Measurements from ENCODE around the gene SEC16A.

The SEC16A gene

GRCh38 chr9:136399176-136400037 is 83.4 kb downstream of the SEC16A start:
- no peak for DNase-seq

DNA sequence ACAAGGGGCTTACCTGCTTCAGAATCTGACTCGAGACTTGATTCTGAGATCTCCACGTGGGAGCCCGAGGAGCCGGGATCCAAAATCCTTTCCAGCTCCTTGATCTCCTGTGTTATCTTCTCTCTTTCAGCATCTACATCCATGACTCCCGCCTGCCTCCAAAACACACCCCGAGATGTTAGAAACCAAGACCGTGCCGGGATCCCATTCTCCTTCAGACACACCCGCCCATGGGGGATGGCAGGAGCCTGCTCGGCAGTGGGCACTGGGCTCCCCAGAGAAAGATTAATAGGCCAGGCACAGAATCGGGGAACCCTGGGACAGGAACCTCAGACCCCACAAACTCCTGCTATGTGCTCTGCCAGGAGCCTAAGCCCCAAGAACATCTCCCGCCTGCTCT is 84.6 kb downstream of the SEC16A start:
- DNase-seq = no peak

DNA sequence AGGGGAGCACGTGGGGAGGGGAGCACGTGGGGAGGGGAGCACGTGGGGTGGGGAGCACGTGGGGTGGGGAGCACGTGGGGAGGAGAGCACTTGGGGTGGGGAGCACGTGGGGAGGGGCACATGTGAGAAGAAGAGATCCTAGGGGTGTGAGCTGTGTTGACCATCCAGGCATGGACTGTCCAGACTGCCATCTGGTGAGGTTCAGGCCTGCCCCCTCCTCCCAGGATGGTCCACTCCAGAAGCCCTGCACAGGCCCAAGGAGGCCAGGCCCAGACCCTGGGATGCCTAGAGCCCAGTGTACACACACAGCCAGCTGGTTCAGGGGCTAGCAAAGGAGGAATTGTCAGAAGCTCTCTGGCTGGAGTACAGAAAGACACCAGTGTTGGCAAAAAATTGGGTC is 85.2 kb downstream of the SEC16A start:
- no peak for DNase-seq

GRCh38 chr9:136396219-136396515 is 86.7 kb downstream of the SEC16A start:
- DNase-seq = no peak

GRCh38 chr9:136395345-136396218 is 87.3 kb downstream of the SEC16A start:
- DNase-seq = no peak

DNA sequence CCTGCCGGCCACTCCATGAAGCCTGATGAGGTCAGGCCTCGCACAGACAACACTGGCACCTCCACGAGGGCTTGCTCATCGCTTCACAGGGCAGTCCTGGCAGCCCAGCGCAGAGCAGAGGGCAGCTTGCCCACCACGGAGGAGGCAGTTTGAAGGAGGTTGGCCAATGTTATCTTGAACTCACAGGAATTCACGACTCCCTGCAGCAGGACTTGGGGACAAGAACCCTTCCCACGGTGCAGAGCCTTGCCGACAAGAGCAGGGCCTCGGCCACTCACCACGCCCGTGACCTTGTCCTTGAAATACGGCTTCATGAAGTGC is 87.9 kb downstream of the SEC16A start:
- DNase-seq = no peak

DNA sequence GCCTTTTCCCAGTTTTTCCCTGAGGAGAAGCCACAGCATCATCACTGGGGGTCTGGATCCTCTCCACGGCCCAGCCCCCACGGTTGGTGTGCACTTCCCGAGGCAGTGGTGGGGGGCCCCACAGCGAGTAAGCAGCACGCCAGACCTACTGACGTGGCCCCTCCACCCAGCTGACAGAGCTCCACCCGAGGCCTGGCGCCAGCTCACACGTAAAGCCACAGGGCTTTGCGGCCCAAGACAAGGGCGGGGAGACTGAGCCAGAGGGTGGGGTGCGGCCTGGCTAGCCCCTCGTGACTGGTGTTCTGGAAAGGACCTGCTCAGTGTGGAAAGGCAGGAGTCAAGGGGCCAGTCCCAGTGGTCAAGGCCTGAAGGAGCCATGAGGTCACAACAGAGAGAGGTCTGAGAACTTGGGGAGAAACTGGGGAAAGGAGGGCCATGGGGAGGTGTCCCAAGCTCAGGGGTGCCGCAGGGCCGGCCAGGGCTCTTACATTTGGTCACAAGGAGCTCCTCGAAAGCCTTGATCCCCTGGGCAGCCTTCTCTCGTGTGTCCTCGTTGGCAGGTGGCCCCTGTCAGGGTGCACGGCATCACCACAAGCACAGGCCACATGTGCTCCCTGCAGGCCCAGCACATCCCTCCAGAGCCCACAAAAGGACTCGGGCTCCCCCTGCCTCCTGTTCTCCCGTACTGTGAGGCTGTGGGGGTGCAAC is 88.4 kb downstream of the SEC16A start:
- no peak for DNase-seq

DNA sequence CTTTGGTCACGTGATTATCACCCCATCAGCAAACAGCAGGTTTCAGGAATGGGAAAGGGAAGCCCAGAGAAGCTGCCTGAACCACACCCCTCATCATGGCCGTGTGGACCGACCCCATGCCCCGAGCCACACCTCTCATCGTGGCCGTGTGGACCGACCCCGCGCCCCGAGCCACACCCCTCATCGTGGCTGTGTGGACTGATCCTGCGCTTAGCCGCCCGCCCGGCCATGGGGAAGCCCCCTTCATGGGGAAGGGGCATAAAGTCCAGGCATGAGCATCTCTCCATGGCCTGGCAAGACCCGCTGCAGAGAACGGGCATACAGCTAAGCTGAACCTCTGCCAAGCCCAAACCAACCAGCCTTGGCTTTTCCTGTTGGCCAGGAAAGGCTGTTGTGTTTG is 89.3 kb downstream of the SEC16A start:
- DNase-seq = no peak

DNA sequence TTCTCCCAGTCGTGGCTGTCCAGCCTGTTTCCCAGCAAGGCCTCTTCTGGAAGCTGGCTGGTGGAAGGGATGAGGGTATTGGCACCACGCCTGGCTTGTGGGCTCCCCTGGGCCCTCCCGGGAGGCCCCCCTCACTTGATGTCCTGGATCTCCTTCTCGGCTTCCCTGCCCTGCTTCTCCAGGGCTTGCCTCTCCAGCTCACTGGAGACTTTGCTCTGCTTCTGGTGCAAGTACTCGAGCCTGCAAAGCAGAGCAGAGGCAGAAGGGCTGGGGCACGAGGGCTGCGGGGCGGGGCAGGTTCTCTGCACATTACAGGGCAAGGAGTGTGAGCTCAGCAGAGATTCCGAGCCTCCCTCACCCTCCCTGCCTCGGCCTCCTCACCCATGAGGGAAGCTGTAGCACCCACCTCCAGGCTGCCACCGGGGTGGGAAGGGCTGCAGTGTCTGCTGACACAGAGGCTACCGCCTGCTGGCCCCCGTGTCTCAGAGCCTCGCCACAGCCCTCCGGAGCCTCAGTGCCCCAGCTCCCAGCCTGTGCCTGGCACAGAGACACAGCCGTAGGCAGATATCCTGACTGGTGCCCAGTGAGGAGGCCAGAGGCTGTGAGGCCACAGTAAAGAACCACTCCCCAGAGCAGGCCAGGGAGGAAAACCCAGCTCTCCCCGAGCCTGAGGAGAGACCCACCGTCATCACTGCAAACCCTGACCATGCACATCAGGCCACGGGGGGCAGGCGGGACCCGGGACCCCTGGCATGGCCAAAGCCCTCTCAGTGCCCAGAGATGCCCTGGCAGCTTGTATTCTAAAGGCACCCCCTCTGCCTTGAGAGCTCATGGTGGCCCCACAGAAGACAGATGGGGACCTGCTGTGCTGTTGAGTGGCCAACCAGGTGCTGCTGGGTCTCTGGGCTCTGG is 90.0 kb downstream of the SEC16A start:
- DNase-seq = no peak

DNA sequence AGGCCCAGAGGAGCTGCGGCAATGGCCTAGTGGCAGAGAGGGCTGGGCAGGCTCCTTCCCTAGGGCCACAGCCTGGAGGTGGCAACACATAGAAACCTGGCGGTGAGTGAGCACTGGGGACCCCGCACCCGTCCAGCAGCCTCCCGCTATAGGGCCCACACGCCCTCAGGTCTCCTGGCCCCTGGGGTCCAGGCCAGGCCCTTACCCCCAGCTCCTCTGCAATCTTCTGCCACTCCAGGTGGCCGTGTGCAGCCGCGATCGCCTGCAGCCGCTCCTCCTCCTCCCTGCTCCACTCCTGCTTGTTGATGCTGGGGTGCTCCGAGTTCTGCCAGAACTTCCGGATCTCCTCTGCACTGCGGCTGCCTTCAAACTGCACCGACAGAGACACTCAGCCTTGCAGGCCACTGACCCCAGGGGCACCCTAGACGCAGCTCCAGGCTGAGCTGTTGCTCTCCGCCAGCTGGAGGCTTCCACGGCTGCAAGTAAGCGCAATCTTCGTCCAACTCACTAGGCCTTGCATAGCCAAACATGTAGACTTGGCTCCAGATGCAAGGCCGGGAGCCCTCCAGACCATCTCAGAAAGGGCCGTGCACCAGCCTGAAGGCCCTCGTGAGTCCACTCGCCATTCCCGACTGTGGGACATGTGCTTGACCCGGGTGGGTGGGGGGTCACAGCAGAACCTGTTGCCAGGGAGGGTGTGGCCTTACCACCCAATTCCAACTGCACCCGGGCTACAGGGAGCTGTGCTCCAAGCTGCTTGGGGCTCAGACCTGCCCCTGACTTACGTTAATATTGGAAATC is 90.9 kb downstream of the SEC16A start:
- DNase-seq = no peak

Data from NCI-H774 (cell line).